K562 (cell line): ENCODE measurements around the gene DNAI1. TPM values are rescaled to one million over a fixed set of nuclear protein-coding genes. Genes with fewer than 3 reads are reported as not detected.

Experiments
- ATAC-seq: fragments of 200-7000 bp; cut with Tn5 transposase; 3 replicates; pipeline ENCODE4 v1.9.1; 2020; ENCODE audit warnings: moderate library complexity
- BruUV-seq: library from RNA; stranded (reverse); fragments of 400-500 nt; replicated peaks from 2 replicates; lab custom pipeline; 2021; lab: Mats Ljungman, UMichigan
- CTCF ChIA-PET: fragments of 300-600 bp; formaldehyde crosslinking; extraction: SDS; loops from one replicate; lab custom pipeline; 2021; ENCODE audit warnings: low intra/inter-chr PET ratio; lab: Yijun Ruan, JAX
- POLR2A ChIA-PET: fragments of 300-600, 350-650 bp; sonication (Branson Sonifier 250); formaldehyde crosslinking; extraction: SDS; loops from one replicate; lab custom pipeline; 2021; ENCODE audit warnings: antibody characterized with exemption, inconsistent platforms; lab: Yijun Ruan, JAX
- DNase-seq, 4 experiments: peaks; one replicate each; pipeline versions ENCODE4 v3.0.0 to v3.0.0-alpha.2; 2011 to 2018; ENCODE audit warnings: low spot score in 3 of 4, mixed read lengths in 3 of 4; ENCODE audit errors: extremely low read depth in 1 of 4
- FAIRE-seq: peaks from 2 replicates; lab custom pipeline; 2011; peaks lifted over from hg19 to GRCh38; lab: Jason Lieb, UNC
- H2AFZ ChIP-seq: 2 replicates; pipeline ENCODE4 v1.6.0; 2011; ENCODE audit warnings: low read depth, low read length, control low read depth, inconsistent platforms
- H3K27ac ChIP-seq: fragments of 200-600 bp; 3 replicates; pipeline ENCODE4 v1.8.0; 2011; ENCODE audit warnings: low read depth, mild to moderate bottlenecking, control low read depth, inconsistent platforms, low read length, moderate library complexity, mixed read lengths; ENCODE audit errors: extremely low read depth
- H3K27me3 ChIP-seq, 2 experiments: fragments of 300-600 bp in 1 of 2; 2 replicates in 1 of 2; 3 replicates in 1 of 2; pipeline versions ENCODE4 v1.6.0 to v1.8.0; 2011; ENCODE audit warnings: inconsistent platforms in 2 of 2, low read length in 2 of 2, mild to moderate bottlenecking in 1 of 2, mixed read lengths in 1 of 2, moderate library complexity in 1 of 2; ENCODE audit not compliant: control insufficient read depth in 2 of 2, insufficient read depth in 2 of 2
- H3K36me3 ChIP-seq: fragments of 300-600 bp; 3 replicates; pipeline ENCODE4 v1.8.0; 2011; ENCODE audit warnings: mild to moderate bottlenecking, low read length, inconsistent platforms; ENCODE audit not compliant: control insufficient read depth, insufficient read depth
- H3K4me1 ChIP-seq, 2 experiments: fragments of 200-600 bp in 1 of 2; replicated peaks in 1 of 2; 2 replicates in 1 of 2; 3 replicates in 1 of 2; pipeline versions ENCODE4 v1.5.1 to v1.8.0; 2011; ENCODE audit warnings: inconsistent platforms in 2 of 2, low read length in 2 of 2, mild to moderate bottlenecking in 1 of 2, mixed read lengths in 1 of 2, moderate library complexity in 1 of 2; ENCODE audit not compliant: control insufficient read depth in 2 of 2, insufficient read depth in 2 of 2
- H3K4me2 ChIP-seq: 2 replicates; pipeline ENCODE4 v1.6.1; 2011; ENCODE audit warnings: low read length, control low read depth, inconsistent platforms, mixed read lengths; ENCODE audit not compliant: insufficient read depth
- H3K4me3 ChIP-seq: fragments of 200-600 bp; sonication (generic), shearing (Covaris generic); 2 replicates; pipeline ENCODE4 v1.5.1; 2016; ENCODE audit warnings: control low read depth, inconsistent platforms
- H3K79me2 ChIP-seq: fragments of 200-600 bp; 3 replicates; pipeline ENCODE4 v1.8.0; 2011; ENCODE audit warnings: low read length, inconsistent platforms; ENCODE audit not compliant: control insufficient read depth, insufficient read depth
- H3K9ac ChIP-seq, 2 experiments: 2 replicates each; pipeline versions ENCODE4 v1.6.0 to v1.6.1; 2011; ENCODE audit warnings: low read depth in 2 of 2, low read length in 2 of 2, control low read depth in 1 of 2, inconsistent platforms in 1 of 2, mild to moderate bottlenecking in 1 of 2, mixed read lengths in 1 of 2; ENCODE audit not compliant: insufficient read depth in 1 of 2
- H3K9me1 ChIP-seq: one replicate; pipeline ENCODE4 v1.6.0; 2011; ENCODE audit warnings: inconsistent platforms, mild to moderate bottlenecking, low read length, moderate library complexity; ENCODE audit not compliant: control insufficient read depth, insufficient read depth
- H3K9me3 ChIP-seq: replicated peaks from 2 replicates; pipeline ENCODE4 v1.5.1; 2011; ENCODE audit warnings: low read depth, low read length, inconsistent platforms; ENCODE audit not compliant: control insufficient read depth, insufficient read depth
- H4K20me1 ChIP-seq: replicated peaks from 2 replicates; pipeline ENCODE4 v1.6.1; 2011; ENCODE audit warnings: low read length, inconsistent platforms, mixed read lengths; ENCODE audit not compliant: control insufficient read depth, insufficient read depth
- ARID2 ChIP-seq: fragments of 450-650 bp; IDR thresholded peaks from 2 replicates; pipeline ENCODE4 v1.6.1; 2017; ENCODE audit warnings: antibody characterized with exemption, mild to moderate bottlenecking
- CBX5 ChIP-seq: IDR thresholded peaks from 2 replicates; pipeline ENCODE4 v1.6.1; 2014; ENCODE audit warnings: low read depth, borderline replicate concordance
- FOXA1 ChIP-seq: fragments of 450-650 bp; IDR thresholded peaks from 2 replicates; pipeline ENCODE4 v1.6.1; 2016; ENCODE audit warnings: mild to moderate bottlenecking, borderline replicate concordance
- HCFC1 ChIP-seq: IDR thresholded peaks from 2 replicates; pipeline ENCODE4 v1.6.1; 2012; ENCODE audit warnings: low read depth, low read length, improper control_type of control experiment
- MXI1 ChIP-seq: IDR thresholded peaks from 2 replicates; pipeline ENCODE4 v1.6.1; 2011; ENCODE audit warnings: low read depth, mild to moderate bottlenecking, improper control_type of control experiment, low read length
- XRCC4 ChIP-seq: IDR thresholded peaks from one replicate; pipeline ENCODE4 v1.6.1; 2011; ENCODE audit not compliant: insufficient read depth, insufficient read length; ENCODE audit errors: extremely low read depth
- WGBS: fragments of 100-300 bp; shearing (Covaris generic); methylation state at CpG from one replicate; pipeline ENCODE4 v1.1.6; 2016; ENCODE audit warnings: low coverage, mixed read lengths; ENCODE audit not compliant: insufficient coverage; ENCODE audit errors: missing lambda C conversion rate; 5-methylcytosine and 5-hydroxymethylcytosine counted together
- in situ Hi-C: fragments of 300-500 bp; cut with MboI; formaldehyde crosslinking; loops from 4 replicates; pipeline ENCODE4 v1.15.0; 2018; ENCODE audit warnings: inconsistent platforms, mixed read lengths
- intact Hi-C: fragments of 100-400 bp; cut with micrococcal nuclease; formaldehyde crosslinking; loops from 2 replicates; pipeline ENCODE4 v1.14.2; 2022
- polyA plus RNA-seq, 8 experiments: library from polyadenylated mRNA; depleted of rRNA in 4 of 8; stranded (reverse) in 5 of 8; unstranded in 3 of 8; fragments of >200 nt; fragmentation: Nextera tagmentation in 2 of 8; fragmentation: Illumina TruSeq in 1 of 8; extraction: Ambion mirVana in 2 of 8; extraction: Trizol in 1 of 8; gene quantifications; 2 replicates each; pipeline versions ENCODE4 v1.2.1 to v1.2.3, GENCODE V29; 2011 to 2014; ENCODE audit warnings: inconsistent platforms in 1 of 8, missing spikeins in 1 of 8
- total RNA-seq, 7 experiments: library from RNA; depleted of rRNA in 6 of 7; stranded (reverse); fragments of >200 nt in 6 of 7; fragmentation: Illumina TruSeq in 2 of 7; extraction: Trizol in 2 of 7; gene quantifications; 2 replicates each; pipeline versions ENCODE4 v1.2.1 to v1.2.3, GENCODE V29; 2011 to 2021; ENCODE audit warnings: low replicate concordance in 1 of 7
- TF ChIP-seq, protein P1 (sequence below): fragments of 250-450 bp; sonication (Bioruptor Pico); IDR thresholded peaks from 2 replicates; pipeline ENCODE4 v1.4.0; 2020; ENCODE audit warnings: mild to moderate bottlenecking, moderate library complexity

The DNAI1 gene
- total and polyA plus RNA-seq, 9 of the 15 experiments (the other 6 are each of a cell fraction or from before 2014, with no cell fraction given): 0.01 to 0.17 (median 0.04) TPM; not detected in 6

DNA sequence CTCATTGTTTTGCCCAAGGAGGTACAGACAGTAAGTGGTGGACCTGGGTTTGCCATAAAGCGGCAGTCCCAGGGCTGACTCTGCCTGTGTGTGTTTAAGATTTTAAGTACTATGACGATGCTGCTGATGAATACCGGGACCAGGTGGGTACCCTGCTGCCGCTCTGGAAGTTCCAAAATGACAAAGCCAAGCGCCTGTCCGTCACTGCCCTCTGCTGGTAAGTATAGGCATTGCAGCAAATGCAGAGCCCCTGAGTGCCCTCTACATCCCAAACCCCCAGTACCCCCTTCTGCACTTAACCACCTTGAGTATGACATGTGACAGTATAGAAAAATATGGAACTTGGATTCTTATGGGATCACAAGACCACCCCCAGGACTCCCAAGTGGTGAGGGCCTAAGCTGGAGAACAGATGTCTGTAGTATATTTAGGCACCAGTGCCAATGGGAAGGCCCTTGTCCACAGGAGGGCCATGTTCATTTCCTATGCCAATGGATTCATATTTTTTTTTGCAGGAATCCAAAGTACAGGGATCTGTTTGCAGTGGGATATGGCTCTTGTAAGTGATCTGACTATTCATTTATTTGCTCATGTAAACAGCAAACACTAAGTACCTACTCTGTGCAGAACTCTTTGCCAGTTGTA lies 42.1 kb downstream of the DNAI1 start (continued):
- TF ChIP-seq, protein P1, sequence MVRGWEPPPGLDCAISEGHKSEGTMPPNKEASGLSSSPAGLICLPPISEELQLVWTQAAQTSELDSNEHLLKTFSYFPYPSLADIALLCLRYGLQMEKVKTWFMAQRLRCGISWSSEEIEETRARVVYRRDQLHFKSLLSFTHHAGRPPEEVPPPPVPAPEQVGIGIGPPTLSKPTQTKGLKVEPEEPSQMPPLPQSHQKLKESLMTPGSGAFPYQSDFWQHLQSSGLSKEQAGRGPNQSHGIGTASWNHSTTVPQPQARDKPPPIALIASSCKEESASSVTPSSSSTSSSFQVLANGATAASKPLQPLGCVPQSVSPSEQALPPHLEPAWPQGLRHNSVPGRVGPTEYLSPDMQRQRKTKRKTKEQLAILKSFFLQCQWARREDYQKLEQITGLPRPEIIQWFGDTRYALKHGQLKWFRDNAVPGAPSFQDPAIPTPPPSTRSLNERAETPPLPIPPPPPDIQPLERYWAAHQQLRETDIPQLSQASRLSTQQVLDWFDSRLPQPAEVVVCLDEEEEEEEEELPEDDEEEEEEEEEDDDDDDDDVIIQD (CRISPR knock-in tag): no peak
- no peak for TF ChIP-seq CBX5

DNA sequence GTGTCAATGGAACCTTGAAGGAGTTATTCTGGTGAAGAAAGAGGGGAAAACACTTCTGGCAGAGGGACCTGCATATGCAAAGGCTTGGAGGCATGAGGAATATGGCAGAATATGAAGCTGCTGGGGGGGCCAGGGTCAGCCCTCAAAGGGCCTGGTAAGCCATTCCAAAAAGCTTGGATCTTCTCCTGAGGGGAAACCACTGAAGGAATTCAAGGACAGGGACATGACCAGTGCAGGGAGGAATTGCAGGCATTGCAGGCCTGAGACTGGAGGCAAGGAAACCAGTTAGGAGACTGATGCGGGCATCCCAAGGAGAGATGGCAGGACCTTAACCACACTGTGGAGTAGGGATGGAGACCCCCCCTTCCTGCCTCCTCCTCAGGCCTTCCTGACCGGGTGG lies 42.8 kb downstream of the DNAI1 start:
- POLR2A ChIA-PET: interaction anchor here (0.8 kb wide), 1 partner anchor 75 kb away, joined by 4 read pairs; no protein-coding TSS in a partner anchor
- no peaks in the 10 kb centered on the region; a peak in 1 of 5 replicates for H3K27me3 ChIP-seq
- DNase-seq (no peak), FAIRE-seq (no peak), ATAC-seq (no peak)
- no peaks in the 10 kb centered on the region for H3K4me1 ChIP-seq
- H3K9me3 ChIP-seq: no peaks in the 10 kb centered on the region
- WGBS: 0% methylated on average over 1 of the region's 2 CpGs
- in situ Hi-C loops: no loop called here
- no peaks in the 10 kb centered on the region for H3K36me3 ChIP-seq
- TF ChIP-seq XRCC4: no peak
- no peak for TF ChIP-seq ARID2
- no peak for TF ChIP-seq FOXA1
- no peak for TF ChIP-seq HCFC1
- TF ChIP-seq MXI1: no peak
- H3K9me1 ChIP-seq: no peaks in the 10 kb centered on the region
- intact Hi-C loops: loop anchor here (5.0 kb wide), 1 partner anchor 91 kb away; no protein-coding TSS in a partner anchor
- CTCF ChIA-PET: interaction anchor here (1.3 to 1.9 kb wide), 4 partner anchors 64 to 169 kb away, joined by 3 to 14 read pairs (median 8); no protein-coding TSS in a partner anchor
- H3K9ac ChIP-seq: no peak overlapping the region
- H3K4me3 ChIP-seq: no peak overlapping the region
- no peak overlapping the region for H2AFZ ChIP-seq
- no peak overlapping the region for H3K27ac ChIP-seq
- H3K79me2 ChIP-seq: no peaks in the 10 kb centered on the region
- no peak overlapping the region for H3K4me2 ChIP-seq
- BruUV-seq: no TSS peak
- H4K20me1 ChIP-seq: no peaks in the 10 kb centered on the region
